ENCODE results near the gene SSBP3.

The SSBP3 gene

GRCh38 chr1:54176621-54177327 is 229.4 kb downstream of the SSBP3 start:
- peak; percentile 47 for DNase-seq (ENCODE audit: low read depth, low spot score)
